IMR-90 (cell line): Measurements from ENCODE around the gene SLC38A4. TPM values are rescaled to one million over a fixed set of nuclear protein-coding genes. Genes with fewer than 3 reads are reported as not detected.

Experiments used
- ATAC-seq: fragments of 200-7000 bp; cut with Tn5 transposase; 2 replicates; pipeline ENCODE4 v1.9.1; 2020; ENCODE audit warnings: low read depth, mild to moderate bottlenecking, moderate library complexity
- BruUV-seq: library from RNA; stranded (reverse); fragments of 400-500 nt; replicated peaks from 2 replicates; lab custom pipeline; 2021; lab: Mats Ljungman, UMichigan
- CTCF ChIA-PET: fragments of 300-600 bp; formaldehyde crosslinking; extraction: SDS; loops from one replicate; lab custom pipeline; 2021; ENCODE audit warnings: antibody characterized with exemption; lab: Yijun Ruan, JAX
- POLR2A ChIA-PET: fragments of 300-600 bp; sonication (Branson Sonifier 250); formaldehyde crosslinking; loops from one replicate; lab custom pipeline; 2022; ENCODE audit warnings: antibody characterized with exemption; ENCODE audit not compliant: unreplicated experiment; lab: Charles Lee
- DNase-seq: peaks from one replicate; pipeline ENCODE4 v3.0.0; 2013
- H2AFZ ChIP-seq: replicated peaks from 2 replicates; pipeline ENCODE3; 2013; ENCODE audit warnings: low read length, mild to moderate bottlenecking; ENCODE audit not compliant: poor library complexity
- H2AK5ac ChIP-seq: 2 replicates; pipeline ENCODE4 v1.6.1; 2013; ENCODE audit warnings: low read depth, low read length, inconsistent platforms
- H2AK9ac ChIP-seq: replicated peaks from 2 replicates; pipeline ENCODE3; 2013; ENCODE audit warnings: mild to moderate bottlenecking, low read depth, low read length, moderate library complexity; ENCODE audit not compliant: poor library complexity
- H2BK120ac ChIP-seq: 2 replicates; pipeline ENCODE4 v1.6.1; 2013; ENCODE audit warnings: low read depth, low read length, inconsistent platforms
- H2BK15ac ChIP-seq: 3 replicates; pipeline ENCODE4 v1.6.1; 2013; ENCODE audit warnings: low read depth, low read length, inconsistent platforms
- H2BK20ac ChIP-seq: 2 replicates; pipeline ENCODE4 v1.6.1; 2013; ENCODE audit warnings: low read depth, mild to moderate bottlenecking, inconsistent platforms, low read length, moderate library complexity
- H2BK5ac ChIP-seq: 2 replicates; pipeline ENCODE4 v1.6.1; 2013; ENCODE audit warnings: mild to moderate bottlenecking, low read depth, low read length, inconsistent platforms; ENCODE audit not compliant: poor library complexity, severe bottlenecking
- H3K14ac ChIP-seq: replicated peaks from 2 replicates; pipeline ENCODE4 v1.6.1; 2013; ENCODE audit warnings: low read depth, low read length, inconsistent platforms
- H3K18ac ChIP-seq: 2 replicates; pipeline ENCODE4 v1.6.1; 2013; ENCODE audit warnings: low read depth, low read length, control low read depth
- H3K23ac ChIP-seq: 2 replicates; pipeline ENCODE4 v1.6.1; 2013; ENCODE audit warnings: low read depth, low read length, inconsistent platforms
- H3K27ac ChIP-seq: 2 replicates; pipeline ENCODE4 v1.5.1; 2013; ENCODE audit warnings: mild to moderate bottlenecking, control low read depth, low read length; ENCODE audit not compliant: insufficient read depth
- H3K27me3 ChIP-seq: 2 replicates; pipeline ENCODE4 v1.6.1; 2013; ENCODE audit warnings: low read length; ENCODE audit not compliant: control insufficient read depth, insufficient read depth
- H3K36me3 ChIP-seq: 2 replicates; pipeline ENCODE4 v1.6.1; 2013; ENCODE audit warnings: low read length, mixed read lengths; ENCODE audit not compliant: control insufficient read depth, insufficient read depth
- H3K4ac ChIP-seq: 2 replicates; pipeline ENCODE4 v1.6.1; 2013; ENCODE audit warnings: low read depth, low read length, inconsistent platforms
- H3K4me1 ChIP-seq: 2 replicates; pipeline ENCODE4 v1.6.1; 2013; ENCODE audit warnings: low read length, mixed read lengths; ENCODE audit not compliant: control insufficient read depth, insufficient read depth
- H3K4me2 ChIP-seq: 2 replicates; pipeline ENCODE4 v1.6.1; 2013; ENCODE audit warnings: low read depth, mild to moderate bottlenecking, control low read depth, low read length, moderate library complexity
- H3K4me3 ChIP-seq: 2 replicates; pipeline ENCODE4 v1.5.1; 2013; ENCODE audit warnings: low read depth, mild to moderate bottlenecking, control low read depth, low read length, moderate library complexity; ENCODE audit not compliant: insufficient read depth
- H3K56ac ChIP-seq: 2 replicates; pipeline ENCODE4 v1.6.1; 2013; ENCODE audit warnings: low read length, inconsistent platforms; ENCODE audit not compliant: insufficient read depth; ENCODE audit errors: extremely low read depth
- H3K79me1 ChIP-seq, 2 experiments: 2 replicates each; pipeline ENCODE4 v1.6.1; 2013; ENCODE audit warnings: low read length in 2 of 2, inconsistent platforms in 1 of 2, low read depth in 1 of 2
- H3K9ac ChIP-seq: 2 replicates; pipeline ENCODE4 v1.6.1; 2013; ENCODE audit warnings: low read depth, low read length, control low read depth
- H3K9me1 ChIP-seq: 2 replicates; pipeline ENCODE4 v1.6.1; 2013; ENCODE audit warnings: low read length, inconsistent platforms; ENCODE audit not compliant: insufficient read depth
- H3K9me3 ChIP-seq: 2 replicates; pipeline ENCODE4 v1.6.1; 2013; ENCODE audit warnings: low read length; ENCODE audit not compliant: control insufficient read depth, insufficient read depth
- H4K20me1 ChIP-seq: 2 replicates; pipeline ENCODE4 v1.6.1; 2013; ENCODE audit warnings: low read length, inconsistent platforms; ENCODE audit not compliant: insufficient read depth
- H4K5ac ChIP-seq: 2 replicates; pipeline ENCODE4 v1.6.1; 2013; ENCODE audit warnings: mild to moderate bottlenecking, low read depth, low read length, control low read depth
- H4K8ac ChIP-seq, 2 experiments: 2 replicates each; pipeline ENCODE4 v1.6.1; 2013; ENCODE audit warnings: low read depth in 2 of 2, low read length in 2 of 2, control low read depth in 1 of 2, inconsistent platforms in 1 of 2
- H4K91ac ChIP-seq: 2 replicates; pipeline ENCODE4 v1.6.1; 2013; ENCODE audit warnings: low read depth, low read length, inconsistent platforms; ENCODE audit not compliant: insufficient read depth
- MAFK ChIP-seq: IDR thresholded peaks from 2 replicates; pipeline ENCODE4 v1.6.1; 2012; ENCODE audit warnings: low read depth, low read length, improper control_type of control experiment
- RCOR1 ChIP-seq: IDR thresholded peaks from 2 replicates; pipeline ENCODE4 v1.6.1; 2012; ENCODE audit warnings: mild to moderate bottlenecking, low read length, improper control_type of control experiment; ENCODE audit not compliant: insufficient replicate concordance
- WGBS, 2 experiments: methylation state at CpG; one replicate each; pipeline versions ENCODE4 v1.1.5 to v1.1.7; 2013; ENCODE audit warnings: missing lambda C conversion rate in 2 of 2; ENCODE audit not compliant: insufficient read length in 1 of 2; ENCODE audit errors: extremely low coverage in 2 of 2; 5-methylcytosine and 5-hydroxymethylcytosine counted together
- dilution Hi-C: fragments of 300-500 bp; cut with HindIII; formaldehyde crosslinking; loops from one replicate; pipeline ENCODE4 v1.14.3; 2018; ENCODE audit warnings: low sequenced_read_pairs; ENCODE audit not compliant: unreplicated experiment
- in situ Hi-C: fragments of 300-500 bp; cut with MboI; formaldehyde crosslinking; loops from 3 replicates; pipeline ENCODE4 v1.14.3; 2019; ENCODE audit warnings: low sequenced_read_pairs, inconsistent platforms, mixed read lengths
- intact Hi-C: fragments of 100-400 bp; cut with micrococcal nuclease; formaldehyde crosslinking; loops from 2 replicates; pipeline ENCODE4 v1.10.0; 2022
- polyA plus RNA-seq, 3 experiments: library from polyadenylated mRNA; depleted of rRNA; stranded (reverse); fragments of >200 nt; gene quantifications; 2 replicates each; pipeline ENCODE4 v1.2.3, GENCODE V29; 2012; ENCODE audit warnings: low replicate concordance in 1 of 3
- total RNA-seq: library from RNA; depleted of rRNA; stranded (reverse); fragments of >200 nt; gene quantifications from 2 replicates; pipeline ENCODE4 v1.2.3, GENCODE V29; 2012

The SLC38A4 gene
- total and polyA plus RNA-seq, 2 of the 4 experiments (the other 2 are of a cell fraction): 2.3 to 2.7 TPM

GRCh38 chr12:46815809-46816208 is 10.0 kb downstream of the SLC38A4 start:
- Histone ChIP-seq H3K4me3 (no peak overlapping the region), H3K9me3 (no peaks in the 10 kb centered on the region), H3K14ac (no peak overlapping the region), H3K18ac (no peak overlapping the region), H4K91ac (no peak overlapping the region), H3K9ac (no peak overlapping the region), H4K20me1 (no peaks in the 10 kb centered on the region), H3K27ac (no peak overlapping the region), H2AK5ac (no peak overlapping the region), H3K27me3 (no peaks in the 10 kb centered on the region), H3K23ac (no peak overlapping the region), H3K9me1 (no peaks in the 10 kb centered on the region), H2AK9ac (no peak overlapping the region), H3K56ac (no peak overlapping the region), H3K4me1 (no peaks in the 10 kb centered on the region), H4K5ac (no peak overlapping the region), H4K8ac (no peak overlapping the region), H3K36me3 (no peaks in the 10 kb centered on the region), H2BK20ac (no peak overlapping the region), H3K4me2 (no peak overlapping the region), H2BK5ac (no peak overlapping the region), H3K79me1 (no peaks in the 10 kb centered on the region), H3K4ac (no peak overlapping the region), H2BK120ac (no peak overlapping the region), H2AFZ (no peak overlapping the region), H2BK15ac (no peak overlapping the region)
- no peak for ATAC-seq
- in situ Hi-C loops (no loop called here), intact Hi-C loops (no loop called here), dilution Hi-C loops (no loop called here)
- ChIA-PET POLR2A (no interaction called here), CTCF (interaction anchor here (1.4 kb wide), 1 partner anchor 19 kb away, joined by 3 read pairs; no protein-coding TSS in a partner anchor)
- no TSS peak for BruUV-seq
- TF ChIP-seq MAFK (peak; percentile 72), RCOR1 (no peak)
- DNase-seq: no peak
- WGBS, 2 experiments: no CpG with 5 or more reads among the region's 2 CpGs
